ENCODE measurements around the gene ADGRD1. TPM values are rescaled to one million over a fixed set of nuclear protein-coding genes. Genes with fewer than 3 reads are reported as not detected.
"Not testable (repeated sequence)": the region's sequence is repeated elsewhere in the genome, so short reads cannot be mapped to it uniquely, and the experiment has no call there.

Gene ADGRD1
- total RNA-seq (2013), result 11.7 TPM
- polyA plus RNA-seq (10 to 100 TPM in 1 of 3 donors, 1 to 10 TPM in 2; 4.7 to 17.9 (median 4.9) TPM), polyA minus RNA-seq (15.7 and 19.1 TPM in 2 replicates), total RNA-seq (3.4 to 29.3 (median 20.9) reads per million in 11 experiments)

- intact Hi-C loops (cut with micrococcal nuclease), result no loop called here
- Histone ChIP-seq H3K4me2 (replicated peaks; ENCODE audit: extremely low read depth, low read length, poor library complexity, severe bottlenecking) (peak within 1 kb of the TSS; percentile 92), H2AFZ (ENCODE audit: insufficient read depth, low read depth, low read length, poor library complexity, severe bottlenecking) (peak within 1 kb of the TSS; percentile 82), H3K9ac (ENCODE audit: insufficient read depth, low read length, poor library complexity, severe bottlenecking) (peak within 1 kb of the TSS; percentile 59), H3K27me3 (ENCODE audit: control insufficient read depth in 2 of 2, insufficient read depth in 2 of 2, low read length in 2 of 2) (no peaks in the 10 kb centered on the region), H3K36me3 (replicated peaks in 1 of 2; ENCODE audit: control insufficient read depth in 1 of 2, insufficient read depth in 2 of 2, low read length in 2 of 2) (no peaks in the 10 kb centered on the region), H3K9me3 (replicated peaks in 1 of 2; ENCODE audit: control insufficient read depth in 1 of 2, insufficient read depth in 1 of 2, low read length in 2 of 2) (no peaks in the 10 kb centered on the region), H3K4me3 (replicated peaks in 1 of 3; ENCODE audit: low read depth in 2 of 3, low read length in 3 of 3) (peak within 1 kb of the TSS; percentile 32 to 81 (median 47)), H3K27ac (ENCODE audit: low read depth in 1 of 2, low read length in 2 of 2) (peak within 1 kb of the TSS; percentile 57 to 81), H3K4me1 (ENCODE audit: control insufficient read depth in 1 of 2, insufficient read depth in 2 of 2, low read length in 2 of 2) (peaks cover 36 to 42% of the 10 kb centered on the region in 2 donors), H3K79me2 (ENCODE audit: insufficient read depth, low read length) (peaks cover 5% of the 10 kb centered on the region), H4K20me1 (ENCODE audit: insufficient read depth, low read length) (no peaks in the 10 kb centered on the region)
- peak within 1 kb of the TSS; percentile 87 to 94 for H3K4me3 Mint-ChIP-seq
- peak within 1 kb of the TSS; percentile 86 to 92 (median 87) for H3K27ac Mint-ChIP-seq
- TF ChIP-seq, protein P1, sequence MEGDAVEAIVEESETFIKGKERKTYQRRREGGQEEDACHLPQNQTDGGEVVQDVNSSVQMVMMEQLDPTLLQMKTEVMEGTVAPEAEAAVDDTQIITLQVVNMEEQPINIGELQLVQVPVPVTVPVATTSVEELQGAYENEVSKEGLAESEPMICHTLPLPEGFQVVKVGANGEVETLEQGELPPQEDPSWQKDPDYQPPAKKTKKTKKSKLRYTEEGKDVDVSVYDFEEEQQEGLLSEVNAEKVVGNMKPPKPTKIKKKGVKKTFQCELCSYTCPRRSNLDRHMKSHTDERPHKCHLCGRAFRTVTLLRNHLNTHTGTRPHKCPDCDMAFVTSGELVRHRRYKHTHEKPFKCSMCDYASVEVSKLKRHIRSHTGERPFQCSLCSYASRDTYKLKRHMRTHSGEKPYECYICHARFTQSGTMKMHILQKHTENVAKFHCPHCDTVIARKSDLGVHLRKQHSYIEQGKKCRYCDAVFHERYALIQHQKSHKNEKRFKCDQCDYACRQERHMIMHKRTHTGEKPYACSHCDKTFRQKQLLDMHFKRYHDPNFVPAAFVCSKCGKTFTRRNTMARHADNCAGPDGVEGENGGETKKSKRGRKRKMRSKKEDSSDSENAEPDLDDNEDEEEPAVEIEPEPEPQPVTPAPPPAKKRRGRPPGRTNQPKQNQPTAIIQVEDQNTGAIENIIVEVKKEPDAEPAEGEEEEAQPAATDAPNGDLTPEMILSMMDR (IDR thresholded peaks at IDR 0.05), result no peak
- peaks cover 43% of the 10 kb centered on the region for H3K4me1 Mint-ChIP-seq
- peaks cover 6 to 8% of the 10 kb centered on the region in 2 donors for H3K36me3 Mint-ChIP-seq
- WGBS (ENCODE audit: insufficient coverage), result 12% methylated on average over 20 of the region's 24 CpGs
- peak; percentile 54 to 66 (median 55) for DNase-seq
- H3K27me3 Mint-ChIP-seq (ENCODE audit: low read depth in 3 of 3), result peaks cover 0 to 12% (median 8%) of the 10 kb centered on the region in 3 donors
- H3K9me3 Mint-ChIP-seq, result peaks cover 0 to 3% (median 0%) of the 10 kb centered on the region in 7 donors
Measured at GRCh38 chr12:130953771-130954543, at the start of gene ADGRD1. Gene ADGRD1 (plus strand): TSS chr12:130953907. CDS start chr12:130954466, 559 bp downstream.

DNA sequence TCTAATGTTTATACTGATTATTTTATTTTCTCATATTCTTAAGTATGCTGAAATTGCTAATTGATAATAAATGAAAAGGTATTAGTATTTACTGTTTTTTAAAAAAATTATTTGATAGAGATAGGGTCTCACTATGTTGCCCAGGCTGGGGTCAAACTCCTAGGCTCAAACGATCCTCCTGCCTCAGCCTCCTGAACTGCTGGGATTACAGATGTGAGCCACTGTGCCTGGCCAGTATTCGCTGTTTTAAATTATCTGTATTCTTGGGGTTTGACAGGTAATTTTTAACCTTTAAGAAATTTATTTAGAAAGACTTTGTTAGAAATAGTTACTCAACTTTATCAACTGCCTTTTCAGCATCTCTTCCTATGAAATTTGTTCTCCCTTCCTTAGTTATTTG lies 49.6 kb upstream of the ADGRD1 start:
- H3K27me3 ChIP-seq (ENCODE audit: control insufficient read depth in 2 of 2, insufficient read depth in 2 of 2, low read length in 2 of 2), result no peaks in the 10 kb centered on the region
- Mint-ChIP-seq H3K9me3 (peaks cover 0 to 6% (median 0%) of the 10 kb centered on the region in 7 donors), H3K36me3 (no peaks in the 10 kb centered on the region), H3K27me3 (ENCODE audit: low read depth in 3 of 3) (peaks cover 10 to 12% (median 12%) of the 10 kb centered on the region in 3 donors), H3K4me3 (no peak overlapping the region), H3K4me1 (no peaks in the 10 kb centered on the region), H3K27ac (no peak overlapping the region)
- H3K9ac ChIP-seq (ENCODE audit: insufficient read depth, low read length, poor library complexity, severe bottlenecking), result no peak overlapping the region
- DNase-seq, result no peak
- intact Hi-C loops (cut with micrococcal nuclease), result no loop called here
- no peak overlapping the region for H2AFZ ChIP-seq (ENCODE audit: insufficient read depth, low read depth, low read length, poor library complexity, severe bottlenecking)
- no peaks in the 10 kb centered on the region for H3K4me1 ChIP-seq (ENCODE audit: control insufficient read depth in 1 of 2, insufficient read depth in 2 of 2, low read length in 2 of 2)
- H3K4me3 ChIP-seq (replicated peaks in 1 of 3; ENCODE audit: low read depth in 2 of 3, low read length in 3 of 3), result no peak overlapping the region
- WGBS (ENCODE audit: insufficient coverage), result no CpG with 5 or more reads among the region's 2 CpGs
- no peak overlapping the region for H3K4me2 ChIP-seq (replicated peaks; ENCODE audit: extremely low read depth, low read length, poor library complexity, severe bottlenecking)
- no peaks in the 10 kb centered on the region for H3K9me3 ChIP-seq (replicated peaks in 1 of 2; ENCODE audit: control insufficient read depth in 1 of 2, insufficient read depth in 1 of 2, low read length in 2 of 2)
- TF ChIP-seq, protein P1 (IDR thresholded peaks at IDR 0.05), result no peak
- H3K27ac ChIP-seq (ENCODE audit: low read depth in 1 of 2, low read length in 2 of 2), result no peak overlapping the region
- no peaks in the 10 kb centered on the region for H3K79me2 ChIP-seq (ENCODE audit: insufficient read depth, low read length)
- H3K36me3 ChIP-seq (replicated peaks in 1 of 2; ENCODE audit: control insufficient read depth in 1 of 2, insufficient read depth in 2 of 2, low read length in 2 of 2), result no peaks in the 10 kb centered on the region
- H4K20me1 ChIP-seq (ENCODE audit: insufficient read depth, low read length), result no peaks in the 10 kb centered on the region

GRCh38 chr12:130904936-130905455 lies 48.7 kb upstream of the ADGRD1 start:
- H3K36me3 Mint-ChIP-seq, result not testable (repeated sequence)

More at GRCh38 chr12:130904936-130905455, 48.7 kb upstream of the ADGRD1 start:
- H3K27ac Mint-ChIP-seq; H3K27ac ChIP-seq (ENCODE audit: low read depth in 1 of 2, low read length in 2 of 2); intact Hi-C loops (cut with micrococcal nuclease); H3K9ac ChIP-seq (ENCODE audit: insufficient read depth, low read length, poor library complexity, severe bottlenecking); H3K4me3 Mint-ChIP-seq; H3K9me3 Mint-ChIP-seq; H4K20me1 ChIP-seq (ENCODE audit: insufficient read depth, low read length); H3K4me1 ChIP-seq (ENCODE audit: control insufficient read depth in 1 of 2, insufficient read depth in 2 of 2, low read length in 2 of 2); H3K4me2 ChIP-seq (replicated peaks; ENCODE audit: extremely low read depth, low read length, poor library complexity, severe bottlenecking); H3K79me2 ChIP-seq (ENCODE audit: insufficient read depth, low read length); H3K4me3 ChIP-seq (replicated peaks in 1 of 3; ENCODE audit: low read depth in 2 of 3, low read length in 3 of 3); H3K36me3 ChIP-seq (replicated peaks in 1 of 2; ENCODE audit: control insufficient read depth in 1 of 2, insufficient read depth in 2 of 2, low read length in 2 of 2); DNase-seq; H3K9me3 ChIP-seq (replicated peaks in 1 of 2; ENCODE audit: control insufficient read depth in 1 of 2, insufficient read depth in 1 of 2, low read length in 2 of 2); H3K4me1 Mint-ChIP-seq; H2AFZ ChIP-seq (ENCODE audit: insufficient read depth, low read depth, low read length, poor library complexity, severe bottlenecking); H3K27me3 ChIP-seq (ENCODE audit: control insufficient read depth in 2 of 2, insufficient read depth in 2 of 2, low read length in 2 of 2): not testable (repeated sequence)
- peaks cover 9 to 13% (median 11%) of the 10 kb centered on the region in 3 donors for H3K27me3 Mint-ChIP-seq (ENCODE audit: low read depth in 3 of 3)
- 95% methylated on average over 14 of the region's 31 CpGs for WGBS (ENCODE audit: insufficient coverage)
